Neural cell (in vitro differentiated cells): Measurements from ENCODE around the gene ADARB2.

Source experiments
- CTCF ChIP-seq: fragments of 450-650 bp; IDR thresholded peaks from 2 replicates; pipeline ENCODE4 v1.5.1; 2014; ENCODE audit warnings: antibody characterized with exemption, mild to moderate bottlenecking, moderate library complexity; ENCODE audit not compliant: poor library complexity, severe bottlenecking
- EZH2 ChIP-seq: fragments of 200-600, 300-800 bp; shearing (Covaris generic), sonication (generic); IDR thresholded peaks from 2 replicates; pipeline ENCODE4 v1.6.1; 2014; ENCODE audit warnings: antibody characterized with exemption, low read length, borderline replicate concordance, mild to moderate bottlenecking; ENCODE audit not compliant: insufficient read depth, poor library complexity, severe bottlenecking
- MXI1 ChIP-seq: fragments of 450-650 bp; conservative IDR thresholded peaks from 2 replicates; pipeline ENCODE4 v1.6.1; 2014; ENCODE audit warnings: antibody characterized with exemption, mild to moderate bottlenecking; ENCODE audit not compliant: poor library complexity, severe bottlenecking
- POLR2AphosphoS5 ChIP-seq: IDR thresholded peaks from 2 replicates; pipeline ENCODE4 v1.6.1; 2012
- RAD21 ChIP-seq: fragments of 450-650 bp; conservative IDR thresholded peaks from 2 replicates; pipeline ENCODE4 v1.6.1; 2014; ENCODE audit warnings: antibody characterized with exemption, mild to moderate bottlenecking, moderate library complexity

- no peak for TF ChIP-seq CTCF
- TF ChIP-seq EZH2, result no peak
- TF ChIP-seq POLR2AphosphoS5, result no peak
- TF ChIP-seq RAD21, result no peak
- no peak for TF ChIP-seq MXI1
Measured at GRCh38 chr10:1202343-1202742, 535.0 kb downstream of the ADARB2 start.
